HAP-1 (cell line): Measurements from ENCODE around the gene SOCS1.
"Not testable (repeated sequence)": the region's sequence is repeated elsewhere in the genome, so short reads cannot be mapped to it uniquely, and the experiment has no call there.

Source experiments
- DNase-seq, 2 experiments: peaks; one replicate each; pipeline ENCODE4 v3.0.0-alpha.2; 2016 to 2020; ENCODE audit warnings: low spot score in 2 of 2
- H3K27me3 ChIP-seq: fragments of 250-450 bp; sonication (Bioruptor Pico); 2 replicates; pipeline ENCODE4 v1.5.1; 2020; ENCODE audit warnings: low read depth, mild to moderate bottlenecking, moderate library complexity
- H3K36me3 ChIP-seq: fragments of 250-450 bp; sonication (Bioruptor Pico); replicated peaks from 2 replicates; pipeline ENCODE4 v1.5.1; 2020; ENCODE audit warnings: mild to moderate bottlenecking
- H3K4me1 ChIP-seq: fragments of 250-450 bp; sonication (Bioruptor Pico); 2 replicates; pipeline ENCODE4 v1.5.1; 2020; ENCODE audit warnings: mild to moderate bottlenecking
- H3K4me3 ChIP-seq: fragments of 250-450 bp; sonication (Bioruptor Pico); 2 replicates; pipeline ENCODE4 v1.5.1; 2020; ENCODE audit warnings: mild to moderate bottlenecking, moderate library complexity
- H3K9me3 ChIP-seq: fragments of 250-450 bp; sonication (Bioruptor Pico); 2 replicates; pipeline ENCODE4 v1.5.1; 2020; ENCODE audit warnings: mild to moderate bottlenecking, moderate library complexity
- in situ Hi-C: fragments of 300-500 bp; cut with MboI; formaldehyde crosslinking; loops from 3 replicates; pipeline ENCODE4 v1.14.3; 2020; ENCODE audit warnings: low sequenced_read_pairs, inconsistent platforms, mixed read lengths

The SOCS1 gene

GRCh38 chr16:11224894-11225676 lies 30.9 kb downstream of the SOCS1 start:
- Histone ChIP-seq H3K4me3 (no peak overlapping the region), H3K36me3 (no peaks in the 10 kb centered on the region), H3K4me1 (no peaks in the 10 kb centered on the region), H3K9me3 (no peaks in the 10 kb centered on the region), H3K27me3 (no peaks in the 10 kb centered on the region)
- no peak for DNase-seq
- in situ Hi-C loops = no loop called here

GRCh38 chr16:11224096-11224893 lies 31.7 kb downstream of the SOCS1 start:
- Histone ChIP-seq H3K9me3 (no peaks in the 10 kb centered on the region; the same call in 1 of the 2 replicates), H3K4me3 (no peak overlapping the region), H3K27me3 (no peaks in the 10 kb centered on the region), H3K36me3 (no peaks in the 10 kb centered on the region), H3K4me1 (no peaks in the 10 kb centered on the region)
- DNase-seq = no peak
- in situ Hi-C loops = no loop called here

- H3K9me3 ChIP-seq = peaks cover 17% of the 10 kb centered on the region
- H3K4me1 ChIP-seq, H3K27me3 ChIP-seq, DNase-seq, H3K36me3 ChIP-seq, in situ Hi-C loops, H3K4me3 ChIP-seq: not testable (repeated sequence)
Measured at GRCh38 chr16:11220507-11220906, 35.5 kb downstream of the SOCS1 start.

GRCh38 chr16:11219178-11219577 lies 36.8 kb downstream of the SOCS1 start:
- no peaks in the 10 kb centered on the region for H3K4me1 ChIP-seq
- in situ Hi-C loops = no loop called here
- peaks cover 17% of the 10 kb centered on the region for H3K9me3 ChIP-seq
- DNase-seq = no peak
- no peaks in the 10 kb centered on the region for H3K36me3 ChIP-seq
- H3K27me3 ChIP-seq = no peaks in the 10 kb centered on the region
- H3K4me3 ChIP-seq = no peak overlapping the region

- H3K4me3 ChIP-seq = no peak overlapping the region
- no peaks in the 10 kb centered on the region for H3K36me3 ChIP-seq
- in situ Hi-C loops = no loop called here
- no peaks in the 10 kb centered on the region for H3K27me3 ChIP-seq
- H3K9me3 ChIP-seq = peaks cover 17% of the 10 kb centered on the region
- DNase-seq = no peak
- H3K4me1 ChIP-seq = no peaks in the 10 kb centered on the region
Measured at GRCh38 chr16:11218604-11218962, 37.4 kb downstream of the SOCS1 start.

- peaks cover 17% of the 10 kb centered on the region for H3K9me3 ChIP-seq
- in situ Hi-C loops = no loop called here
- no peak for DNase-seq
Measured at GRCh38 chr16:11217651-11218603, 38.1 kb downstream of the SOCS1 start.

GRCh38 chr16:11215935-11216556 lies 40.0 kb downstream of the SOCS1 start:
- Histone ChIP-seq H3K36me3 (no peaks in the 10 kb centered on the region), H3K4me3 (no peak overlapping the region), H3K9me3 (peaks cover 17% of the 10 kb centered on the region), H3K4me1 (no peaks in the 10 kb centered on the region), H3K27me3 (peaks cover 6% of the 10 kb centered on the region; the same call in 1 of the 2 replicates)
- no peak for DNase-seq
- in situ Hi-C loops = no loop called here

More at GRCh38 chr16:11217651-11218603, 38.1 kb downstream of the SOCS1 start:
- H3K27me3 ChIP-seq = no peaks in the 10 kb centered on the region
- no peaks in the 10 kb centered on the region for H3K36me3 ChIP-seq
- H3K4me1 ChIP-seq = no peaks in the 10 kb centered on the region
- no peak overlapping the region for H3K4me3 ChIP-seq

- no peak overlapping the region for H3K4me3 ChIP-seq
- in situ Hi-C loops = no loop called here
- no peak for DNase-seq
- no peaks in the 10 kb centered on the region for H3K4me1 ChIP-seq
- H3K27me3 ChIP-seq = peaks cover 6% of the 10 kb centered on the region; the same call in 1 of the 2 replicates
- H3K9me3 ChIP-seq = peaks cover 13% of the 10 kb centered on the region
- no peaks in the 10 kb centered on the region for H3K36me3 ChIP-seq
Measured at GRCh38 chr16:11213799-11214198, 42.2 kb downstream of the SOCS1 start.

GRCh38 chr16:11213373-11213772 lies 42.6 kb downstream of the SOCS1 start:
- H3K4me3 ChIP-seq = no peak overlapping the region
- H3K27me3 ChIP-seq = peaks cover 6% of the 10 kb centered on the region; the same call in 1 of the 2 replicates
- H3K36me3 ChIP-seq = no peaks in the 10 kb centered on the region
- peaks cover 9% of the 10 kb centered on the region for H3K9me3 ChIP-seq
- in situ Hi-C loops = no loop called here
- no peaks in the 10 kb centered on the region for H3K4me1 ChIP-seq
- no peak for DNase-seq

GRCh38 chr16:11212798-11213196 lies 43.2 kb downstream of the SOCS1 start:
- Histone ChIP-seq H3K4me3 (no peak overlapping the region), H3K9me3 (peaks cover 4% of the 10 kb centered on the region), H3K36me3 (no peaks in the 10 kb centered on the region), H3K27me3 (peaks cover 6% of the 10 kb centered on the region; the same call in 1 of the 2 replicates), H3K4me1 (no peaks in the 10 kb centered on the region)
- no peak for DNase-seq
- in situ Hi-C loops = no loop called here

- H3K4me1 ChIP-seq = no peaks in the 10 kb centered on the region
- no peak overlapping the region for H3K4me3 ChIP-seq
- no peaks in the 10 kb centered on the region for H3K36me3 ChIP-seq
- DNase-seq = no peak
- peaks cover 6% of the 10 kb centered on the region; the same call in 1 of the 2 replicates for H3K27me3 ChIP-seq
- in situ Hi-C loops = no loop called here
- H3K9me3 ChIP-seq = peaks cover 4% of the 10 kb centered on the region
Measured at GRCh38 chr16:11211977-11212797, 43.8 kb downstream of the SOCS1 start.
